Stimulated activated CD4-positive, alpha-beta T cell treated with anti-CD3 and anti-CD28 coated beads, Interleukin-12 subunit alpha, Interleukin-12 subunit beta, amount 100 ng/mL, for 4 hours (primary cell): ENCODE results near the gene EPB41L5.
A peak's percentile ranks its signal among the peaks of the same experiment; 100 is the strongest.
"Not testable (repeated sequence)": the region's sequence is repeated elsewhere in the genome, so short reads cannot be mapped to it uniquely, and the experiment has no call there.

ENCODE experiments used
- DNase-seq: peaks from one replicate; pipeline ENCODE4 v3.0.0-alpha.2; 2020

Gene EPB41L5

DNA sequence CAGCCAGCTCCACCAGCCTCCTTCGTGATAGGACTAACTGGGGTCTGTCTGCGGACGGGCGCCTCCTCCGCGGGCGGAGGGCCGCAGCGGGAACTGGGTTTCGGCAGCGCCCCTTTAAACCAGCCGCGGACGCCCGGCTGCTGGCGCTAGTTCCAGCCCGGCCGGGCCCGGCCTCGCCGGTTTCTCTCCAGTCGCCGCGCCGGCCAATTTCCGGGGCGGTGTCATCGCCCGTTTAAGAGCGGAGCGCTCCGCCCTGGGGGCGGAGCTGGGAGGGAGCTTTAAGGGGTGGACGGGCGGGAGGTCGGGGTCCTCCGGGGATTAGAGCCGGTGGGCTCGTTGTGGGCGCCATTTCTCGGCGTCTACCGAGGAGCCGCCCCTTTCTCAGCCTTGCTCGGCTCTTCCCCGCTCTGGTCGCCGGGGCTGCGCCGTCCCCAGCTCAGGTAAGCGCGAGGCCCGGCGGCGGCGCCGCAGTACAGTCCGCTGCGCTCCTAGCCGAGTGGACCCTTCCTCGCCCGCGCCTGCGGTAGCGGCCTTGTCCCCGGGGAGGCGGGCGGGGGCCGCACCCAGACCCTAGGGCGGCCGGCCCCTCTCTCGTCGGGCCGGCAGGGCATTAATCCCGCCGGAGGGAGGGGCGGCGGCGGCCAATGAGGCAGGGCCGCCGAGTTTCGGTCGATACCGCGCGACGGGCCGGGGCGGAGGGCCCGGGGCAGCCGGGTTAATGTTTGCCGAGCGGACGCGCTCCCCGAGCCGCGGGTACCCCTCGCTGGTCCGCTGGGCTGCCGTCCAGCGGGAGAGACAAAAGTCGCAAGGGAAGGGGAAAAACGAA lies at the start of gene EPB41L5:
Gene EPB41L5, plus strand, starts transcription at position 307 of the 826 bp plus-strand sequence. CDS start 6,008 bp downstream, outside the sequence.
- peak; percentile 77 for DNase-seq

DNA sequence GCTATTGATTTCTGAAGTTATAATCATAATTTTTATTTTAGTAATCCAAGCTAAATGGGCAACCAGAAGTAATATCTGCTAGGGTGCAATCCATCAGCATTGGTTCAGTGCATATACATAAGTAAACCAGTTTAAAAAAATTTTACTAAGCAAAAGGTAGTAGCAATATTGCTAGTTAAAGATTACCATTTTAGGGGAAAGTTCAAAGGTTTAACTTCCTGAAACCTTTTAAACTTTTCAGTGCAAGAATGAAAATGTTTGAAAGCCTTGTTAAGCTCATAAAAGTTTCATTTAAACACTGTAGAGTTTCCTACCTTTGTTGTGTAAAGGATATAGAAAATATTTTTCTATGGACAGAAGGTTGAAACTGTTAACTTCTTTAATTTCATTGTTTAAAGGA lies 31.0 kb upstream of the EPB41L5 start:
- DNase-seq: no peak

DNA sequence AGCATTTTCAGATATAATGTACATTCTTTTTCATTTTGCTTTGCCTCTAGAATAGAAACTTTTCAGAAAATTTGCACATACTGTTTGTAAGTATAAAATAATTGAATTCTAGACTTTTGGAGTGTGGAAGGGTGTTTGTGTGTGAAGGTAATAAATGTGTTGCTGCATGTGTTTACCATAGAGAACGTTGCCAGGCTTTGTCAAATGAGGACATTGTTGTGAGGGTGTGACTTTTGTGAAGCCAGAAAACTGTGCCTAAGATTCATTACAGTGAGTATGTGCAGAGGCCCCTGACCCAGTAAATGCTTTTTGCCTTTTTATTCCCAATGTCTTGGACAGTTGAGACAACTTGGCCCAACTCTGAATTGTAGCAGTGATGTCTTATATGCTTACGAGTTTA lies 30.4 kb upstream of the EPB41L5 start:
- no peak for DNase-seq

DNA sequence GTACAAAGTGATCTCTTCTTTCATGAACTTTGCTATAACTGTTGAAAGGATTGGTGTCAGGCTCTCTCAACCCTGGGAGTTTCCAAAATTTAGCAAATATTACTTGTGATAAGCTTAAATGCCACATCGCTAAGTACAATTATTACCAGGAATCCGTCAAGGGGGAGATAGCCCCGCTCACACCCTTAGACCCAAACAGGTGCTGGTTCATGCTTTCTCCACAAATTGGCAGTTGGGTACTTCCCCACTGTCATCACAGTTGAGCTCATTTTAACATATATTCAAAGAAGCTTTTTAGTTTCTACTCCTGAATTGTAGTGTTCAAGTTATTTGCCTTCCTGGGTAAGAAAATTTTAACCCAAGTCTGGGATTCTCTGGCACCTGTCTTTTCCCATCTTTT lies 29.8 kb upstream of the EPB41L5 start:
- DNase-seq: no peak

DNA sequence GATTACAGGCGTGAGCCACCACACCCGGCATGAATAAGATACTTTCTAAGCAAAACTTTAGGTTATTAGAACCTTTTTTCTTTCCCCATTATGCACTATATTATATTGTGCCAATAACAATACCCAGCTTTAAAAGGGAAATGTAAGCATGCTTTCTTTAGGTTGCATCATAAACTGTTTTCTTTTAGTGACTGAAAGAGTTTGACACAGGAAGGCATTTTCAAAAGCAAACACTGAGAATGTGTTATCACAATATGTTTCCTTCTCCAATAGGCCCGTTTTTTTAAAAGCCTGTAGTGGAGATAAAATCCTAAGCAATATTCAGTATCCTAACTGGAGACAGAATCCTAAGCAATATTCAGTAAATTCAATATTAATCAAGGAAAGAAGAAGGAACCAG lies 16.7 kb upstream of the EPB41L5 start:
- no peak for DNase-seq

DNA sequence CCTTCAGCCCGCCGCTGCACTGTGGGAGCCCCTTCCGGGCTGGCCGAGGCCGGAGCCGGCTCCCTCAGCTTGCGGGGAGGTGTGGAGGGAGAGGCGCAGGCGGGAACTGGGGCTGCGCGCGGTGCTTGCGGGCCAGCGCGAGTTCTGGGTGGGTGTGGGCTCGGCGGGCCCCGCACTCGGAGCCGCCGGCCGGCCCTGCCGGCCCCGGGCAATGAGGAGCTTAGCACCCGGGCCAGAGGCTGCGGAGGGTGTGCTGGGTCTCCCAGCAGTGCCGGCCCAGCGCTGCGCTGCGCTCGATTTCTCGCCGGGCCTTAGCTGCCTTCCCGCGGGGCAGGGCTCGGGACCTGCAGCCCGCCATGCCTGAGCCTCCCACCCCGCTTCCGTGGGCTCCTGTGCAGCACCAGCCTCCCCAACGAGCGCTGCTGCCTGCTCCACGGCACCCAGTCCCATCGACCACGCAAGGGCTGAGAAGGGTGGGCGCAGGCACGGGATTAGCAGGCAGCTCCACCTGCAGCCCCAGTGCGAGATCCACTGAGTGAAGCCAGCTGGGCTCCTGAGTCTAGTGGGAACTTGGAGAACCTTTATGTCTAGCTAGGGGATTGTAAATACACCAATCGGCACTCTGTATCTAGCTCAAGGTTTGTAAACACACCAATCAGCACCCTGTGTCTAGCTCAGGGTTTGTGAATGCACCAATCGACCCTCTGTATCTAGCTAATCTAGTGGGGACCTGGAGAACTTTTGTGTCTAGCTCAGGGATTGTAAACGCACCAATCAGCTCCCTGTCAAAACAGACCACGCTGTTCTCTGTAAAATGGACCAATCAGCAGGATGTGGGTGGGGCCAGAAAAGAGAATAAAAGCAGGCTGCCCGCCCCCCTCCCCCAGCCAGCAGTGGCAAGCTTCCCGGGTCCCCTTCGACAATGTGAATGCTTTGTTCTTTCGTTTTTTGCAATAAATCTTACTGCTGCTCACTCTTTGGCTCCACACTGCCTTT lies 15.7 kb upstream of the EPB41L5 start:
- not testable (repeated sequence) for DNase-seq

DNA sequence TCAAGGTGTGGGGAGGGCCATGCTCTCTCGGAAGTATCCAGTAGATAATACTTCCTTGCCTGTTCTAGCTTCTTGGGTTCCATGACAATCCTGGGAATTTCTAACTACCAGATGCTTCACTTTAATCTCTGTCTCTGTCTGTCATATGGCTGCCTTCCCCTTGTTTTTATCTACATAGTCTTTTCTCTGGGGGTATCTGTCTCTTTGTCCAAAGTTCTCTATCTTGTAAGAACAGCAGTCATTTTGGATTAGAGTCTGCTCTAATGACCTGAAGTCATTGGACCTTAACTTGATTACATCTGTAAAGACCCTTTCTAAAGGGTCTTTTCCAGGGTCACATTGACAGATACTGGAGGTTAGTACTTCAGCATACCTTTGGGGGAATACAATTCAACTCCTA lies 11.4 kb upstream of the EPB41L5 start:
- no peak for DNase-seq

DNA sequence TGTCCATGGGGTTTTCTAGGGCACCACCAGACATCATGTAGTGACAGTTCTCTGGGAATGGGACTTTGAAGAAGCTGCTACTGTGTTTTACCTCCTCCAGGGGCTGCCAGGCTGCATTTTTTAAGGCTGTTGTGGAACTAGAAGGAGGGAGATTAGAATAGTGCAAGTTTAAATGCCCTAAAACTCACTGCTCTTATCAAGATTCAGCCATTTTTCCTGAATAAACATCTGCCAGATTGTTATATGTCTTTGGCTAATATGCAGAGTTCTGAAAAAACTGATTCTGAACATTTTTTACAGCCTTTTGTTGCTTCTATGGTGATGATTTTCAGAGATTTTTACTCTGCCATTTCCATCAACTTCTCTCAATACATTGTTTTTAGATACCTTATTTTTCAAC lies 8.6 kb upstream of the EPB41L5 start:
- no peak for DNase-seq

DNA sequence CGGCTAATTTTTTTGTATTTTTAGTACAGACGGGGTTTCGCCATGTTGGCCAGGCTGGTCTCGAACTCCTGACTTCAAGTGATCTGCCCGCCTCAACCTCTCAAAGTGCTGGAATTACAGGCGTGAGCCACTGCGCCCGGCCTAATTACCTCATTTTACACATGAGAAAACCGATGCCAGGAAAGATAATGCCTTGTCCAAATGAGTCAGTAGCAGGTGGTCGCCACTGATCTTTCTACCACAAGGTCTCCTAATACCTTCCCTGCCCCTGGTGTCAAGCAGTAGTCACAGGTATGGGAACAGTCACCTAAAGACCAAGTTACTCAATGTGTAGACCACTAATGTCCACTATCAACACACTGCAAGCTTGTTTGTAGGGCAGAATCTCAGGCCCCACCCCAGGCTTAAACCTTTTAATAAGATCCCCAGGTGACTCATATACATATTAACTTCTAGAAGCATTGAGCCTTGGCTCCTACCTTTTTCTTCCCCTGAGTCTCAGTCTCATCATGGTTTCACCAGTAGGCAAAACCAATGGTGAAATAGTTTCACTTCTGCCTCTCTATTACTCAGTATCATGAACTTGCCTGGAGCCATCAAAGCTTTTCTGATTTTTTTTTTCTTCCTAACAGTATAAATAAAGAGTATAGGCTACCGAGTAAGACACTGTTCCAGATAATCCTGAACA lies 6.9 kb upstream of the EPB41L5 start:
- no peak for DNase-seq

DNA sequence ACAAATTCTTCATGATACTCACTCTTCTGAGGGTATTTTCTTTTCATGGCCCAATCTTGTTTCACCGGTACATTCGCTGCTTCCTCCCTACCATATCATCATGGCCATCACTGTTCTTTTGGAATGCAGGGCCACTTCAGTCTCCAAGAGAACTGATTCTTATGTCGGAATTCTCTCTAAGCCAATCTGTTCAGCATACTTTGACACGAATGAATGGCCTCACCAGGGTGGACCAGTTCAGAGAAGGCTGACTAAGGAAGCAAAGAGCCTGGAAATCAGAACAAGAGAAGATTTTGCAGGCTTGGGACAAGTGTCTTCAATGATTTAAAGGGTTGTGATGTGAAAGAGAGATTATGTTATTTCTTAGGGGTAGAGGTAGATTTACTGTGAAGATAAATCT lies 5.0 kb upstream of the EPB41L5 start:
- no peak for DNase-seq

DNA sequence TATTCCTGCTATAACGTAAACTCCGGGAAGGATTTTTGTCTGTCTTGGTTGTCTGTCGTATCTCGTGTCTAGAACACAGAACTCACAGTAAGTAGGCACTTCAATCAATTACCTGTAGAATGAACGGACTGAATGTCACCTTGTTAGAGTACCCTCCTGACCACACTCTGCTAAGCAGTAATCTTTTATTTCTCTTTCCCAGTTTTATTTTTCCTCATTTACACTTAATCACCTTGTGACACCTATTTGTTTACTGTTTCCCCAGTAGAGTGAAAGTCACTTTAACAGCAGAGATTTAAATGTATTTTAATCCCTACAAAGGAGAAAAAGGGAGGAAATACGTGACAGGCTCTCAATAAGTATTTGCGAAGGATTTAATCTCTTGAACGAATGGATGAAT lies 514 bp upstream of the EPB41L5 start:
- no peak for DNase-seq

DNA sequence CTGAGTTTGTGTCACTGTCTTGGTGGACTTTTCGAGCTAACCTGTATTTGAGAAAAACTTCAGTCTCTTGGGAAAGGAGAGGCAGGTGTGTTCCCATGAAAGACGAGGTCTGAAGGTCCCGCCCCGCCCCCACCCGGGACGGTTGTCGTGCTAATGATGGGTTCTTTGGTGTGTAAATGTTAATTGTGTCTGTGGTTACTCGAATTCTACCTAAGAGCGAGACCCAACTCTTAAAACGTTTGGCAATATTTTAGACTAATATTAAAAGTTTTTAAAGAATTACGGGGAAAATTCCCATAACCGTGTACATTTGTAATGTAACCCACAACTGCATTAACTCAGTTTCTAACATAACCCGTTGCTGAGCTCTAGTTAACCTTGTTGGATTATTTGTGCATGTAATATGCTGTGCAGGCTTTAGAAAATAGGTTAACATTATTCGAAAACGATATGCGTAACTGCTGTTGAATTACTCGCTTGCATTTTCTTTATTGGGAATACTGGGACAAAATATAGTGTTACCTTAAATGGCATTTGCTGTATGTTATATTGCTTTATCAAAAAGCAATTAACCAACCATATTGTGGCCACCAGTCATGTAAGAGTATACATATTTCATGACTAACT lies 833 bp downstream of the EPB41L5 start:
- peak; percentile 7 for DNase-seq

DNA sequence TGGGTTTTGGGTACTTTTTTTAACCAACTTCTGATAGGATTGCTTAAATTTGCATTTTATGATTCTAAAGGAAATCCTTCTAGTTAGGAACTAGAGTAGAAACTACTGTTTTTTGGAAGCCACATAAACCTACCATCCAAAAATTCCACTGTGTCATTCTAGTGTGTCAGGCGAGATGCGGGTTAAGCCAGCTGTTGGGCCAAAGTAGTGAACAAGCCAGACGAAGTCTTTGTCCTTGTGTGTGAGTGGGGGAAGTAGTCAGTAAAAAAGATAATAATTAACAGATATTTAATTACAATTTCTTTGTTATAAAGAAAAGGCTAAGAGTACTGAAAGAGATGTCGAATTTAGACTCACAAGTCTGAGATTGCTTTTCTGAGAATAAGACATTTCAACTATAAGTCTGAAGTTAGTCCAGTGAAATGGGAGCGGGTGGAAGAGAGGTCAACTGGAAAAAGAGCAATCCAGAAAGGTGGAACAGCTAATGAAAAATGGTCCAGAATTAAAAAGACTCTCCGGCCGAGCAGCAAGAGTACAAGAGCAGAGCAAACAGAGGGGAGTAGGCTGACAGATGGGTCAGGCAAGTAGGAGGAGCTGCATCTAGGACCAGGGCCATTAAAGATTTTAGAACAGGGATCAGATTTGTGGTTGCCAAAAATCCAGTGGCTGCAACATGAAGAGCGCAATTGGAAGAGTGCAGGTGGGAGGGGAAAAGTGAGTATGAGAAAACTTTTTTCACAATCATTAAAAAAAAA lies 1.5 kb downstream of the EPB41L5 start:
- DNase-seq: no peak

DNA sequence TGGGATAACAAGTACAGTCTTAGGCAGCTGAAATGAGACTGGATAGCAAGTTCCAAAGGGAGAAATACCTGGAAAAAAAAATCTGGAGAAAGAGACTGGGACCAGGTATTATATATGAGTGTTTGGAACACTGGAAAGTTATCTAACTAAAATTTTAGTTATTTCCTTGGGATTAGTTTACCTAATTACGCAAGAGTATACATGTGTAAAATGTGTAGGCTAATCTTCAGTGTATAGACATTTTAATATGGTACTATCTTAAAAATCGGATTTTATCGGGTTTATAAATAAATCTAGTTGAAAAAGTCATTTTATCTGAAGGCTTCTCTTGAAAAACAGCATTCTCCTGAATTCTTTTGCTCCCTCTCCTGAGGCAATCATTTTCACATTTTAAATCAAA lies 3.9 kb downstream of the EPB41L5 start:
- DNase-seq: no peak

DNA sequence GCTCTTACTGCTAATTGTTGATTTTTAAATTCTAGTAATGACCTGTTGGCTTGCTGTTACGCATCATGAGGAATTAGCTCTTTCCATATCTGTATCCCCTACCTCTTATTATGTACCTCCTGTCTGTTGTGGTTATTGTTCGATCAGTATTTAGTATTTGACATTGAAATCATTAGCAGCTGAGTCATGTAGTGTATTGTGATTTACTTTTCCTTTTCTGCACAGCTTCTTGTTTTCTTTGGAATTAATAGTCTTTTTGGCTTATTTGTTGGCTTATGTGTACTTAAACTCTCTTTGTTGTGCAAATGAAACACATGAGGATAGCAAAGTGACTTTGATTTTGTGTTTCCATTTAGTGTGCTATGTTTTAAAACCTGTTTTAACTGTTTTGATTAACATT lies 4.3 kb downstream of the EPB41L5 start:
- no peak for DNase-seq

DNA sequence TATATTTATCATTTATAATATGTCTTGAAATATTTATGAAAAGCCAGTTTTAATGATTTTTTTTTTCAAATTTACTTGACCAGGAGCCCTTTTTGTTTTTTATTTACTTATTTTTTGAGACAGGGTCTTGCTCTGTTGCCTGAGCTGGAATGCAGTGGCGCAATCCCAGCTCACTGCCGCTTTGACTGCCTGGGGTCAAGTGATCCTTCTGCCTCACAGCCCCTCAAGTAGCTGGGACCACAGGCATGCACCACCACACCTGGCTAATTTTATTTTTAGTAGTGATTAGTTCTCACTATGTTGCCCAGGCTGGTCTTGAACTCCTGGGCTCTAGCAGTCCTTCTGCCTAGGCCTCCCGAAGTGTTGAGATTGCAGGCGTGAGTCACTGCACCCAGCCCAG lies 5.7 kb downstream of the EPB41L5 start:
- no peak for DNase-seq

DNA sequence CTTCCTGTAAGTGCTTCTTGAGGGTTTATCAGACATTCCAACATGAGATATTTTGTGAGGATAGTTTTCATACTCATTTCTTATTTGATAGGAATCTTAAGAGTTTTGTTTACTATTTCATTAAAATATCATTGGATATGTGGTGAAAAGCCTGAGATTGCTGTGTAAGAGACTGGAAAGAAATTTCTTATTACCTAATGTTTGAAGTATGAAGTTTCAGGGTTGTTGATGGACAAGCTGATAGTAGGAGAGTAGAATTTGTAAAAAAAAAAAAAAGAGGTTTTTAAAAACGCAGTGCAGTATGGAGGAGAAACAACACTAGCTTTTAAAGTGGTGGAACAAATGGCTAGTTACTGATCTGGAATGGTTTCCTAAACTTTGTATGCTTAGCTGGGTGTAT lies 7.7 kb downstream of the EPB41L5 start:
- DNase-seq: no peak

DNA sequence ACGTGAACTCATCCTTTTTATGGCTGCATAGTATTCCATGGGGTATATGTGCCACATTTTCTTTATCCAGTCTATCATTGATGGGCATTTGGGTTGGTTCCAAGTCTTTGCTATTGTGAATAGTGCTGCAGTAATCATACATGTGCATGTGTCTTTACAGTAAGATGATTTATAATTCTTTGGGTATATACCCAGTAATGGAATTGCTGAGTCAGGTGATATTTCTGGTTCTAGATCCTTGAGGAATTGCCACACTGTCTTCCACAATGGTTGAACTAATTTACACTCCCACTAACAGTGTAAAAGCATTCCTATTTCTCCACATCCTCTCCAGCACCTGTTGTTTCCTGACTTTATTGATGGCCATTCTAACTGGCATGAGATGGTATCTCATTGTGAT lies 9.6 kb downstream of the EPB41L5 start:
- not testable (repeated sequence) for DNase-seq

DNA sequence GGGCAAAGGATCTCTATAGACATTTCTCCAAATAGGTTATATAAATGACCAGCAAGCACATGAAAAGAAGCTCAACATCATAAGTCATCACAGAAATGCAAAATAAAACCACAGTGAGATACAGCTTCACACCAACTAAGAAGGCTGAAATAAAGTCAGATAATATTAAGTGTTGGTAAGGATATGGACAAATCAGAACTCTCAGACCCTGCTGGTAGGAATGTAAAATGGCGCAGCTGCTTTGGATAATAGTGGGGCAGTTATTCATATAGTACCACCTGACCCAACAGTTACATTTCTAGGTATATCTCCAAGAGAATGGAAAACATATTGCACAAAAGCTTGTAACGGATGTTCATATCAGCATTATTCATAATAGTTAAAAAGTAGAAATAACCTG lies 14.0 kb downstream of the EPB41L5 start:
- DNase-seq: no peak

DNA sequence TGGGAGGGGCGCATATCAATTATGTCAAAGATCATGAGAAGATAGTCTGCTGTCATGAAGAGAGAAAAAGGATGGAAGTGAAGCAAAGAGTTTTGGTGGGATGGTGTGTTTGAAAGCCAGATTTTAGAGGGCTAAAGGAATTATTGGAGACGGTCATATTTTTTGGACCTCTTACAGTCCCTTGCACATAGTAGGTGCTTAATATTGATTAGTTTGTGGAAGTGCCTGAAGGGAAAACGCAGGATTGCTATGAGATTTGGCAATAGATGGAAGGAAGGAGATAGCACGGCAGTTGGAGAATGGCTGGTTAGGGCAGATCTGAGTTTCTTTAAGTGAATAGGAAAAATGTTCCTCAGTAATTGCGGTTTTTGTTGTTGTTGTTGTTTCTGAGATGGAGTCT lies 15.9 kb downstream of the EPB41L5 start:
- no peak for DNase-seq

DNA sequence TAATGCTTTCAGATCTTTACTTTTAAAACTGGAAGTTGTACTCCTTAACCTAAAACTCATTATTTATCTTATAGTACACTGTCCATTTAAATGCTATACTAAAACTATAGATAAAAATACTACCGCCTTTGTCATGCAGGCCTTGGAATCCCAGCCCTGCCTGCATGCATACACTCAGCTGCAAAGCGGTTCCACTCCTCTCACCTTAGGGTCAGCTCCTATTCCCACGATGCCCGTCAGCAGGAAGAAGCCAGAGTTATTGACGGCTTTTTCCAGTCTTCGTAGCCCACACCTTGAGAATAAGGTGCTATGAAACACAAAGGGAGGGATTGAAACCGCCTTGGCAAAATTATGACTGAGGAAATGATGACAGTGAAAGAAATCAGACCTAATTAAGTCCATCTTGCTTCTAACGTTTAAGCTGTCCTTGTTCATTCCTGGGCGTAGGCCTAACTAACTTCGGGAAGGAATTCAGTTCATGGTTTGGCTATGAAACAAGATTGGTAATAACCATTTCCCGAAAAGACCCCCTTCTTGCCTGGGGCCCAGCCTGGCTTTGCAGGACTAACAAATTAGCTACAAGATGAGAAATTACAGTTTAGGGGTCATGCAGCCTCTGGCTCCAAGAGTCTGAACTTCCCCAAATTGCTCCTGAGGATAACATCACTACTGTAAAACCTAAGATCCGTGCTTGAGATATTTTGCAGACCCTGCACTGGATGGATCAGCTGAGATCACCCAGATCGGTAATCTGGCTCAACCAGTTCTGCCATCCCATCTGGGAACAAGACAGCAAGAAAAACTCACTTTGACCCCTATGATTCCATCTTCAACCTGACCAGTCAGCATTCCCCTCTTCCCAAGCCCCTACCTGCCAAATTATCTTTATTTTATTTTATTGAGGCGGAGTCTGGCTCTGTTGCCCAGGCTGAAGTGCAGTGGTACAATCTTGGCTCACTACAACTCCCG lies 17.1 kb downstream of the EPB41L5 start:
- DNase-seq: no peak
